ENCODE results near the gene PRG3. TPM values are rescaled to one million over a fixed set of nuclear protein-coding genes. Genes with fewer than 3 reads are reported as not detected.

The PRG3 gene
- total and polyA plus RNA-seq, 2 of the 4 experiments (the other 2 are of a cell fraction): not detected

- in situ Hi-C loops (cut with MboI; ENCODE audit: low sequenced_read_pairs): loop anchor here (25.0 kb wide), 1 partner anchor 522 kb away; no protein-coding TSS in a partner anchor
- DNase-seq: no peak
Observed at GRCh38 chr11:57358991-57359390, 22.0 kb downstream of the PRG3 start.

More at GRCh38 chr11:57358991-57359390, 22.0 kb downstream of the PRG3 start:
- no peak overlapping the region for H2BK20ac ChIP-seq (ENCODE audit: low read depth, low read length)
- no peak overlapping the region for H3K14ac ChIP-seq (replicated peaks; ENCODE audit: low read depth, low read length)
- H2AFZ ChIP-seq (replicated peaks; ENCODE audit: low read length, poor library complexity): no peak overlapping the region
- H3K79me1 ChIP-seq (ENCODE audit: low read depth in 1 of 2, low read length in 2 of 2): no peaks in the 10 kb centered on the region
- intact Hi-C loops (cut with micrococcal nuclease) (no loop called here), dilution Hi-C loops (cut with HindIII; ENCODE audit: low sequenced_read_pairs, unreplicated experiment) (no loop called here)
- peaks cover 3% of the 10 kb centered on the region; the same call in 1 of the 2 replicates for H3K9me3 ChIP-seq (ENCODE audit: control insufficient read depth, insufficient read depth, low read length)
- no peak overlapping the region for H2BK15ac ChIP-seq (ENCODE audit: low read depth, low read length)
- H2AK9ac ChIP-seq (replicated peaks; ENCODE audit: low read depth, low read length, poor library complexity): no peak overlapping the region
- H4K20me1 ChIP-seq (ENCODE audit: insufficient read depth, low read length): no peaks in the 10 kb centered on the region
- ChIA-PET POLR2A (ENCODE audit: unreplicated experiment) (no interaction called here), CTCF (no interaction called here)
- no peak overlapping the region for H4K91ac ChIP-seq (ENCODE audit: insufficient read depth, low read depth, low read length)
- no peak overlapping the region for H3K23ac ChIP-seq (ENCODE audit: low read depth, low read length)
- no peaks in the 10 kb centered on the region for H3K4me1 ChIP-seq (ENCODE audit: control insufficient read depth, insufficient read depth, low read length)
- H3K36me3 ChIP-seq (ENCODE audit: control insufficient read depth, insufficient read depth, low read length): no peaks in the 10 kb centered on the region
- WGBS, 2 experiments (ENCODE audit: extremely low coverage in 2 of 2, insufficient read length in 1 of 2): 66% methylated on average over 7 of the region's 9 CpGs; no CpG with 5 or more reads in 1 of the 2 experiments
- H3K4me3 ChIP-seq (ENCODE audit: insufficient read depth, low read depth, low read length): no peak overlapping the region
- H2AK5ac ChIP-seq (ENCODE audit: low read depth, low read length): no peak overlapping the region
- peaks cover 39% of the 10 kb centered on the region for H3K27me3 ChIP-seq (ENCODE audit: control insufficient read depth, insufficient read depth, low read length)
- no peak overlapping the region for H3K18ac ChIP-seq (ENCODE audit: low read depth, low read length)
- ATAC-seq (ENCODE audit: low read depth): no peak
- no peak overlapping the region for H3K56ac ChIP-seq (ENCODE audit: extremely low read depth, insufficient read depth, low read length)
- H3K4me2 ChIP-seq (ENCODE audit: low read depth, low read length): no peak overlapping the region
- TF ChIP-seq RCOR1 (IDR thresholded peaks at IDR 0.05; ENCODE audit: insufficient replicate concordance, low read length) (no peak), RFX5 (IDR thresholded peaks at IDR 0.05; ENCODE audit: low read depth, low read length) (no peak), MAZ (IDR thresholded peaks at IDR 0.05; ENCODE audit: borderline replicate concordance, low read depth, low read length) (no peak), MXI1 (IDR thresholded peaks at IDR 0.05; ENCODE audit: borderline replicate concordance, low read depth, low read length) (no peak), NFE2L2 (IDR thresholded peaks at IDR 0.05; ENCODE audit: low read depth, low read length) (no peak), USF2 (IDR thresholded peaks at IDR 0.05; ENCODE audit: low read depth, low read length) (no peak), CEBPB (IDR thresholded peaks at IDR 0.05; ENCODE audit: low read depth, low read length) (no peak), BHLHE40 (IDR thresholded peaks at IDR 0.05; ENCODE audit: low read depth, low read length) (no peak), RAD21 (IDR thresholded peaks at IDR 0.05; ENCODE audit: low read length) (no peak), FOS (IDR thresholded peaks at IDR 0.05; ENCODE audit: low read depth, low read length) (no peak), CTCF (conservative IDR thresholded peaks at IDR 0.05; ENCODE audit: low read depth, low read length) (no peak), SMC3 (IDR thresholded peaks at IDR 0.05; ENCODE audit: low read depth, low read length) (no peak), CHD1 (IDR thresholded peaks at IDR 0.05; ENCODE audit: low read depth, low read length) (no peak), POLR2A (IDR thresholded peaks at IDR 0.05; ENCODE audit: low read depth, low read length) (no peak), ELK1 (IDR thresholded peaks at IDR 0.05; ENCODE audit: borderline replicate concordance, low read depth, low read length) (no peak)
- H3K27ac ChIP-seq (ENCODE audit: insufficient read depth, low read length): no peak overlapping the region
- no peak overlapping the region for H3K4ac ChIP-seq (ENCODE audit: low read depth, low read length)
- H3K9ac ChIP-seq (ENCODE audit: low read depth, low read length): no peak overlapping the region
- H2BK5ac ChIP-seq (ENCODE audit: low read depth, low read length, poor library complexity, severe bottlenecking): no peak overlapping the region
- no peaks in the 10 kb centered on the region for H3K9me1 ChIP-seq (ENCODE audit: insufficient read depth, low read length)
- no peak overlapping the region for H4K8ac ChIP-seq (ENCODE audit: low read depth in 2 of 2, low read length in 2 of 2)
- no peak overlapping the region for H4K5ac ChIP-seq (ENCODE audit: low read depth, low read length)
- no TSS peak for BruUV-seq (replicated peaks)
- H2BK120ac ChIP-seq (ENCODE audit: low read depth, low read length): no peak overlapping the region

Data from IMR-90 (cell line).